Measurements from ENCODE around the gene LPP.

LPP gene

DNA sequence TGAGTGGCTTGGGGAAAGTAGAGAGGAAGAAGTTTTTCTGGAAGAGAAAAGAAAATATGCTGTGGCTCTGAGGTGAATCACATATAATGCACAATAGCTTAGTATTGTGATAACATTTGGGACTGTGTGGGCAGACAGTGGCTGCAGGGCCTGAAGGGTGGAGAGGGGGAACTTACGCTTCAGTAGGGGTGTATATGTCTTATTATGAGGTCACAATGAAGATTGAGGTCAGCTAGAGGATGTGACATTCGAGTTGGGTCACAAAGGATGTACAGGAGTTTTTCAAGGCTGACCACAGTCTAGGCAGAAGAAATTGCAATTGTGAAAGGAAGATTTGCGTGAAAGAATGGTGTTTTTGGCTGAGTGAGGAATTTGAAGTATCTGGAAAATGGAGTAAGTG lies 414.8 kb downstream of the LPP start:
- DNase-seq (ENCODE audit: low read depth): no peak

- no peak for DNase-seq (ENCODE audit: low read depth)
Measured at GRCh38 chr3:188571531-188572095, 417.7 kb downstream of the LPP start.

DNA sequence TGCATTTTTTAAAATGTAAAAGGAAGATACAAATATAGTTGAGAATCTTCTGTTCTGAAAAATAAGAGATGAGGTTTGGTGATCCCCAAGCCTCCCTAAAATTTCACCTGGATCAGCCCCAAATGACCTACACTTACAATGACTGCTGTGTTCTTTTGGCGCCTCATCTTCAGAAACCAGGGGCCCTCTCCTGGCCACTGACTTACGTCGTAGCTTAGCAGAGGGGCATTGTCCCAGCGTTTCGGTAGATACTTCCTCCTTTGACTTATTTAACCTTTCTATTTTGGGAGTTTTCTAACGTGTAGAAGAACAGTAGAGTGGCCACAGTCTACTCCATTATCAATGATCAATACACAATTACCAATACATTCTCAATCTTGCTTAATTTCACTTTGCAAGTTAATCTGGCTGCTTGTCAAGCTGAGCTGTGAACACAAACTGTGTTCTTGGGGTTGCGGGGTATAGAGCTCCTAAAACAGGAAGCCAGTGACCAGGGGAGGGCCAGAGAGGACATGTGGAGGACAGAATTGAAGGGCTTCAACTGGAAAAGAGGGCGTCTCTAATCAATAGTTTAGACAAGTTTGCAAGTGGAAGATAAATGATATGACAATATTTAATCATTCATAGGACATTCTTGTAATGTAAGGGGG lies 419.5 kb downstream of the LPP start:
- DNase-seq (ENCODE audit: low read depth): no peak

- no peak for DNase-seq (ENCODE audit: low read depth)
Measured at GRCh38 chr3:188573956-188574355, 420.0 kb downstream of the LPP start.

GRCh38 chr3:188574885-188575284 lies 420.9 kb downstream of the LPP start:
- DNase-seq (ENCODE audit: low read depth): no peak

- no peak for DNase-seq (ENCODE audit: low read depth)
Measured at GRCh38 chr3:188575501-188575900, 421.5 kb downstream of the LPP start.

DNA sequence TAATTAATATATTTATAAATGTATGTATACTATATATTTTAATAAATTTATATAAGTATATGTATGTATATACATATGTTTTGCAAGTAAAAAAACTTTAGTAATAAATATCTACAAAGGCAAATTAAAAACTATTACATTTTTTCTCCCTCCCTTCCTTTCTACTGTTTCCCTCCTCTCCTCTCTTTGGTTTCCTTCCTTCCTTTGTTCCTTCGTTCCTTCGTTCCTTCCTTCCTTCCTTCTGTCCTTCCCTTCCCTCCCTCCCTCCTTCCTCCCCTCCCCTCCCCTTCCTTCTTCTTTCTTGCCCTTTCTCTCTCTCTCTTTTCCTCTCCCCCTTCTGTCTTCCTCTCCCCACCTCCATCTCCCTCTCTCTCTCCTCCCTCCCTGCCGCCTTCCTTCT lies 423.6 kb downstream of the LPP start:
- no peak for DNase-seq (ENCODE audit: low read depth)

- DNase-seq (ENCODE audit: low read depth): no peak
Measured at GRCh38 chr3:188578576-188579363, 424.8 kb downstream of the LPP start.

GRCh38 chr3:188580223-188580622 lies 426.3 kb downstream of the LPP start:
- DNase-seq (ENCODE audit: low read depth): no peak

DNA sequence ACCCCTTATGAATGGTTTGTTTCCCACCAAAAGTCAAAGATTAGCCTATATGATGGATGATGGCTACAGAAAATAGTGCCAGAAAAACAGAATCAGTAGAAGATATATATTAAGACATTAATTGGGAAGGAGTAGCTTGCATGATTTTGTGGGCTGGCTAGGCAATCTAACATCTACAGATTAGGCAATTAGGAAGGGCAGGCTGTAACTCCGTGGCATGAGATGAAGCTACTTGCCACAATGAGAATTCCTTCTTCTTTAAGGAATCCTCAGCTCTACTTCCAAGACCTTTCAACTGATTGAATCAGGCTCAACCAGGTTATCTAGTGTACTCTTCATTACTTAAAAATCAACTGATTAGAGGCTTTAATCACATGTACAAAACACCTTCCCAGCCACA lies 426.7 kb downstream of the LPP start:
- DNase-seq (ENCODE audit: low read depth): no peak

- no peak for DNase-seq (ENCODE audit: low read depth)
Measured at GRCh38 chr3:188581365-188581764, 427.4 kb downstream of the LPP start.

DNA sequence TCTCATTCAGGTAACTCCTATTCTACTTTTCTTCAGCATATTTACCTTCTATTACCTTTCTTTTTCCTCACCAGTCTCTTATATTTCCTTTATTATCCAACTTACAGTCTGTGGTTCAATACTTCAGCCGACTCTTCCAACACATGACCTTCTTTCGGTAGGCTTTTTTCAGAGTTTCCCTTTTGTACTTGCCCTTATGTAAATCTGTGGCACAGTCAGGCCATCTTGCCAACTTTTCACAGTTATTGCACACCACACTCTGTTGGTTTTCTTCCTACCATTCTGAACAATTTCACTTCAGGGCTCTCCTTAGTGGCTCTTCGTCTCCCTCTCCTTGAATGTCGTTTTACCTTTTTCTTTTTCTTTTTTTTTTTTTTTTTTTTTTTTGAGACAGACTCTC lies 427.8 kb downstream of the LPP start:
- DNase-seq (ENCODE audit: low read depth): no peak

GRCh38 chr3:188583341-188584161 lies 429.6 kb downstream of the LPP start:
- peak; percentile 4 for DNase-seq (ENCODE audit: low read depth)

DNA sequence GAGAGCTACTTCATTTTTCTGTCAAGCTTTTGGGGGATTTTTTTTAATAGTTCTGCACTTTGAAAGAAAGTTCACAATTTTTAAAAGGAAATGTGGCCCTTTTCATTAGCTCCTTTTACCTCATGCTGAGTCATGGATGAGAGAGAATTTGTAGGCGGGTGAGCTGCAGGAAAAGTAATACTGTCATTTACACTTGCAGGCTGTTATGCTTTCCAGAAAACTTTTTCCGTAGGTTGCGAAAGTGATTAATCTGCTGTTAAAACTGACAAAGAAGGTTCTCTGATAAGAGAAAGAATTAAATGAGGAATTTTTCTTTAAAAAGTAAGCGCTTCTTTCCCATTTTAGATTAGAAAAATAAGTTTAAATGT lies 430.2 kb downstream of the LPP start:
- DNase-seq (ENCODE audit: low read depth): no peak

DNA sequence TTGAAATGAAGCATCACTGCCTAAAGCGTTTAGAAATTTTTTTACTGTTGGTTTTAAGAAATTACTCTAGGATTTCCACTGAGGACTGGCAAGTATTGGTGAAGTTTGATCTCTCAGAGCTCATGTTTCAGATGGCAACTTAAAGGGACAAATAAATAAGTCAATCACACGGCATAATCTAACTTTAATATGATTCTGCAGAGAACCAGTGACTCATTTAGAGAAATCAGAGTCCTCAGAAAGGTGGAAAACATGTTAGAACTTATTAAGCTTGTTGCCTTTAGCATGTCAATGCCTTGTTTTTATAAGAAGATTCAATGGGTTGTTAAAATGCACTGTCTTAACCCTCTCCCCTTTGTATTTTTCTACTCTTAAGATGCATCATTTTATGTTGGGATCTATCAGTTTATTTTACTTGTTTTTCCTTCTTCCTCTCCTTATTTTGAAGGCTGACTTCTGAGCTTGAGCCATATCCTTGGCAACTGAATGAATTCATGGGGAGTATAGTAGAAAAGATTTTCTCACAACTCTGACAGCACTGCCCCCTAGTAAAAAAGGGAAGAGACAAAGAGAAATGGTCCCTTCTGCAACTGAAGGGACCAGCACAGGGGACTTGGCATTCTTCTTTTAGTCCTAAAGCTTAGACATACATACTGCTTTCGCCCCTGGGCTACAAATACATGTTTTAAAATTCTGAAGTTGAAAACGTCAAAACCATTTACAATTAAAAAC lies 431.2 kb downstream of the LPP start:
- DNase-seq (ENCODE audit: low read depth): no peak

DNA sequence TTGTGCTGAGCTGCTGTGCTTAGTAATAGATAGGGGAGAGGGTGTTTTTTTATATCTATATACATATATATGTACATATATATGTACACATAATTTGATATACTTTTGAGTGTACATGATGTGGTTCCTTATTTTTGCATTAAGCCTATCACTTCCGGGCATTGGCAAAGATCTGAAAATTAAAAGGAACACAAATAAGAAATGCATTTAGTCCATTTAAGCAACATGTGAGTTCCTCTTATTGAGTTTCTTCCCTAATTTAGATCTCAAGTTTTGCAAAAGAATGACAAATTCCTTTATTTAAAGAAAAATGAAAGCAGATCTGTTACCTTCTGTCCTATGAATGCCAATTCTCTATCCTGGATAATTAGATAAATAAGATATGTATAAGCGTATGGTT lies 435.1 kb downstream of the LPP start:
- DNase-seq (ENCODE audit: low read depth): no peak

DNA sequence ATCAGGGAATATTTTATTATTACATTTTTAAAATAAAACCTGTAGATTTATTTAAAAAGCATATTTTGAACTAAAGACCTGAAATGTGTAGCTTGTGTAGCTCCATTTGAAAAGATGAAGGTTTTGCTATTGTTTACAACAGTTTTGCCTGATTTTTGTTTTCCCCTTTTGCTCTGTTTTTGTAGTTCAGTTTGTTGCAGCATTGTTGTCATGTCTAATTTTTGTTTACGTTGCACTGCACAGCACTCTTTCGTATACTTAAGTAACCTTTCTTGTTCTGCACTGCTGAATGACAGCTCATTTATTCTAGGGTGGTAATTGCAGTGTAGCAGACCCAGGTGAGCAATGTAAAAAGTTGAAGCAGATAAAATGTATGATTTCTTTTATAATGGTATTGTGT lies 435.8 kb downstream of the LPP start:
- DNase-seq (ENCODE audit: low read depth): no peak

DNA sequence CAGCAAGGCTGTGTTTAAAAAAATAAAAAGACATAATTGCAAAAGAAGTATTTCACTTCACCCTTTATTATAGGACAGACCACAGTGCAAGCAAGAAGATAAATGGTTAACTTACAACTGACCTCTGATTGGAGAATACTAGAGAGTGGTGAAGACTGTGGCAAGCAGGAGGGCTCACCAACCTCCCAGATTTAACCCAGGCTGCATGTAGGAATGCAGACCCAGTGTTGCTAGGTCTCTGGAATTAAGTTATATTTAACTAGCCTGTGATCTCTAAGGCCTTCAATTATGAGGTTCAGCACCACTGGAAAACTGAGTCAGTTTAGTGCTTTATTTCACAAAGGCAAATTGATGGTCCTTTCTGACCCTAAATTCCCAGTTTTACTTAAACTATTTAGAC lies 436.6 kb downstream of the LPP start:
- DNase-seq (ENCODE audit: low read depth): no peak

- DNase-seq (ENCODE audit: low read depth): no peak
Measured at GRCh38 chr3:188594139-188594538, 440.2 kb downstream of the LPP start.

GRCh38 chr3:188595890-188596376 lies 442.0 kb downstream of the LPP start:
- no peak for DNase-seq (ENCODE audit: low read depth)

GRCh38 chr3:188598894-188599293 lies 444.9 kb downstream of the LPP start:
- DNase-seq (ENCODE audit: low read depth): no peak

- no peak for DNase-seq (ENCODE audit: low read depth)
Measured at GRCh38 chr3:188602111-188602510, 448.2 kb downstream of the LPP start.

Data from stimulated activated CD8-positive, alpha-beta memory T cell treated with anti-CD3 and anti-CD28 coated beads, Interleukin-7, amount 100 ng/mL, for 24 hours (primary cell).